Stimulated activated naive CD8-positive, alpha-beta T cell treated with anti-CD3 and anti-CD28 coated beads, Interleukin-15, Interleukin-2, amounts not matched to agents 100 U/mL and 50 U/mL, for 24 hours (primary cell): ENCODE data around the gene MOB3A.

ENCODE experiments used
- ATAC-seq: fragments of 150-1000 bp; cut with Tn5 transposase; one replicate; pipeline ENCODE4 v1.10.0; 2021
- DNase-seq: peaks from one replicate; pipeline ENCODE4 v3.0.0; 2021

The MOB3A gene

DNA sequence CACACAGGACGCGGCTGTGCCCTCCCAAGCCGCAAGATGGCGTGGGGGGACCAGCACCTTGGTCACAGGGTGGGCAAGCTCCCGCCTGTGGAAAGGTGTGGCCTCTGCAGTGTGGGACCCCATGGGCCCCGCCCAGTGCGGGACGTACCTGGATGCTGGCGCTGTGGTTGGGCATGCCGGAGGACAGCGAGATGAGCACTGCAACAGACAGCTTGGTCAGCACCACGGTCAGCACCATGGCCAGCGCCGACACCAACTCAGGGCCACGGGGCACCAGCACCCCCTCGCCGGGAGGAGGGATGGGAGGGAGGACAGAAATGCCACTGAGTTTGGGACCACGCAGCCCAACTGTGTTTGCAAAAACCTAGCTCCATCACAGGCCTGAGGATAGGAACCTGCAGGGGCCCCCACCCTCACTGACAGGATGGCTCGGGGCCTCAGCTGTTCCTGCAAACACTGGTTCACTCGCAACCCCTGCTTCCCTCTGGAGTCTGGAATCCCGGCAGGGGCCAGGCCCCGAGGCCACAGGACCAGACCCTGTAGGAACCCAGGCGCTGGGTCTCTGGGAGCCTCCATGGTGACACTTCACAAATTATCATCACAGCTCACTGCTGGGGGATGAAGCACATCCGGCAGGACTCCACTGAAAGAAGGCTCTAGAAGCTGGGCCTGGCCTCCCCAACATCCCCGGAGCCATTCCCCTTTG is 27.7 kb upstream of the MOB3A start:
- DNase-seq (peak; percentile 28), ATAC-seq (no peak)

- DNase-seq (no peak), ATAC-seq (no peak)
Measured at GRCh38 chr19:2122982-2123381, 26.9 kb upstream of the MOB3A start.

DNA sequence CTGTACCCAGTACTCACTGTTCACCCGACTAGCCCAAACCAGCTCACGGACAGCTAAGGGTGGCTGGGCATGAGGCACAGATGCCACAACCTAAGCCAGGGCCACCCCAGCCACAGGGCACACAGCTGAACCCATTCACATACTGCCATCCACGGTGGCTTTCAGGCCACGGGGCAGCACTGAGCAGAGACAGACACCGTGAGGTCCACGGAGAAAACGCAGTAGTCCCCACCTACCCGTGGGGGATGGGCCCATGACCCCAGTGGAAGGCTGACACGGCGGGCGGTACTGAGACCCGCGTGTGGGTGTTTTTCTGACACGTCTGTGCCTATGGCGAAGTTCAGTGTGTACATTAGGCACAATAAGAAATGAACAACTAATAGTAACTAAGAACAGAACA is 26.1 kb upstream of the MOB3A start:
- ATAC-seq (no peak), DNase-seq (no peak)

DNA sequence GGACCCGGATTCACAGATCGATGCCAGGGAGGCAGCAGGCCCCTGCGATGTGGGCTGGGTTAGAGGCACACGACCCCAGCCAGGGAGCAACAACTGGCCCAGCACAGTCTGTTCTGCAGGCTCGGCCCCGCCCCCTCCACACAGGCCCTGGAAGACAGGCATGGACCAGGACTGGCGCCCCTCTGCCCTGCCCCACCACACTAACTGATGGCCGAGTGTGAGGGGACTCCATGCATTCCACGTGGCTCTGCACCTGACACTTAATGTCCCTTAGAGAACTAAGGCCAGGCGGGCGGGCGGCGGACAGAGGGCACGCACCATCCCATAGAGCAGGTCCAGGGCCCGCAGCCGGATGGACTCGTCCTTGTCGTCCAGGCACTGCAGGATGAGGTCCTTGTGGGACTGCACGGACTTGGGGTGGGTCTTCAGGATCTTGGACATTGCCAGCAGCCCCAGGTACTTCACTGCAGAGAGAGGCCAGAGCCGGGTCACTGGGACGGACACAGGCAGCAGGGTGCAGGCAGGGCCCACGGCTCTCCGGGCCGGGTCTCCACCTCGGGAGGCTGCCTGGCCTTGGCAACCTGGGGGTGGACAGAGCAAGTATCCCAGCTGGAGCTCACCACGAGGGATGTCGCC is 25.4 kb upstream of the MOB3A start:
- ATAC-seq: no peak
- no peak for DNase-seq

DNA sequence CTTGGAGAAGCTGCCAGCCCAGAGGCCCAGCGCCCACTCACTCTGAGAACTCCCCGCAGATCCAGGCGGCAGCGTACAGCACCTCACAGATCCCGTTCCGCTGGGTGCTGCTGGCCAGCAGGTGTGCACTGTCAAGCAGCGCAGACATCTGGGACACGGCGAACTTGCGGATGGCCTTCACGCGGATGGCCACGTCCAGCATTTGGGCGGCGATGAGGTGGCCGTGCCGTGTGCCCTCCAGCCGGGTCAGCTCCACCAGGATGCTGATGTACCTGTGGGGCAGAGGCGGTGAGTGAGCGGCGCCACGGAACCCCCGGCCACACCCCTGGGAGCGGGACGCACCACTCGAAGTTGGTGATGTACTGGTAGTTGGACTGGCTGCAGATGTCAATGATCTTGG is 24.7 kb upstream of the MOB3A start:
- no peak for DNase-seq
- no peak for ATAC-seq

DNA sequence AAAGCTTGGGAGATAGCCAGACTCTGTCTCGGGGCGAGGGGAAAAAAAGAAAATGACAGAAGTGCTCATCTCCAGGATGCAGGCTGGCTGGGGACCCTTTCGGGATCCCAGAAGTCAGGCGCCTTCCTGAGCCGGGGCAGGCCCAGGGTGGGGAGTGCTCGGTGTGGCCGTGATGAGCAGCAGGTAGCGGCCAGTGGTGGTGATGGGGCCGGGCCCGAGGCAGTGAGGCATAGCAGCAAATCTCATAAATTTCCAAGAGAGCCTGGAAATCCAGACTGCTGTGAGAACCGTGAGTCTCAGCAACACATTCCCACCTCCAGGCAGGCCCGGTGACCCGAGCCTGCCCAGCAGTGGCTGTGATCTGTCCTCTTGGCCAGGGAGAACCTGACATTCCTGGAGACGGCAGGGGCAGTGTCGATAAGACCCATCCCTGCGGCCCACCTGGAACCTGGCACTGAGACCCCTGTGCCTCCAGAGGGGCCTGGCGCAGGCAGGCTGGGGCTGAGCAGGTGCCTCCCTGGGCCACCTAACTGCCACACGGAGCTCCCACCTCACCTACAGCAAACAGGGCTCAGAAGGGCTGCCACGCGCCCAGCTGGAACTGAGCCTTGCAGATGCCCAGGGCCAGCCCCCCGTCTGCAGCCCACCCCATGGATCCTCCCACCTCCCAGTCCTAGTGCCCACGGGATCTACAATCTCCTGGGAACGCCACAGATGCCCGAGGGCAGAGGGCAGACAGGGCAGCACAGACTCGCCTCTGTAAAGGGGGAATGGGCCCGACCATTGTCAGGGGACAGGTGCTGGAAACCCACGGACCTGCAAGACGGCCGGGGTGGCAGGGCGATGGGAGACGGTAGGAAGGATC is 24.0 kb upstream of the MOB3A start:
- DNase-seq: no peak
- ATAC-seq: no peak

GRCh38 chr19:2118438-2118837 is 22.3 kb upstream of the MOB3A start:
- DNase-seq (no peak), ATAC-seq (no peak)

DNA sequence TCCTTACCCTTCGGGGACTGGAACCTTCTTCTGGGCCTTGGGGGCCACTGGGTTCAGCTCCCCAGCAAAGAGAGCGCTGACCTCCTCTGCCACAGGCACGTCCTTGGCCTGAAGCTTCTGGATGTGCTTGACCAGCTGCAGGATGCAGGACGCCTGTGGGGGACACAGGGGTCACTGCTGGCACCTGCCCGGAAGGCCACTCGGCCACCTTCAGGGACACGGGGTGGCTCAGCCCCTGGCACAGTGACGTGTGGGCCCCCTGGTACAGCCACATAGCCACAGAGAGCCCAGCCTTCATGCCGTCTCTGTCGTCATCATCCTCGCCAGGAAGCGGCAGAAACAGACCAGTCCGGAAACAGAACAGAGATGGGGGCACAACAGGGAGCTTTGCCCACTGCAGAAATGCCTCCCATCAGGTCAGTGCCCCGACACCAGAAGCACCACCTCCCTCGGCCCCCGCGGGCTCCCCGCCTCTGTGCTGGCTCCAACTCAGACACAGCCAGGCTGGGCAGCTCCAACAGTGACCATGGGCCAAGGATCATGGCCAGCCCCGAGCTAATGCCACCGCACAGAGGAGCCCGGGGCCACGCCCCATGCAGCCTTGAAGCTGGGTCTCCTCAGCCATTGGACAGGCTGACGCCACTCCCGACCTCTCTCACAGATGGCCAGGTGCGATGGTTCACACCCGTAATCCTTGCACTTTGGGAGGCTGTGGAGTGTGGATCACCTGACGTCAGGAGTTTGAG is 21.3 kb upstream of the MOB3A start:
- no peak for ATAC-seq
- no peak for DNase-seq

- DNase-seq (no peak), ATAC-seq (no peak)
Measured at GRCh38 chr19:2116507-2116906, 20.4 kb upstream of the MOB3A start.

- no peak for ATAC-seq
Measured at GRCh38 chr19:2115911-2116426, 19.8 kb upstream of the MOB3A start.

DNA sequence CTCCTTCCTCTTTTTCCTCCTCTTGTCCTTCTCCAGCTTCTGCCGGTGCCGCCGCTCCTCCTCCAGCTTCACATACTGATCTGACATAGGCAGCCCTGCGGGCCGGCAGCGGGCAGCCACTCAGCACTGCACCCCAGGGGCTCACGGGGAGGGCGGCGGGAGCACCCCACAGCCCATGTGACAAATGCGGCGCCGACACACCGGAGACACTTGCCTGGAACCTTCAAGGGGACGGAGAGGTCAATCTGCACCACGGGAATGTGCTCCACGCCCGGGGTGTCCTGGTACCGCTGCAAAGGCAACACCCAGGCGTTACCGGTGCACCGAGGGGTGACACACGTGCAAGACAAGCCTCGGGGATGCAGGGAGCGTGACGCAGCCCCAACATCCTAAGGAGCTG is 19.2 kb upstream of the MOB3A start:
- ATAC-seq (no peak), DNase-seq (no peak)

More at GRCh38 chr19:2115911-2116426, 19.8 kb upstream of the MOB3A start:
- DNase-seq: no peak

- no peak for ATAC-seq
- DNase-seq: no peak
Measured at GRCh38 chr19:2114821-2115220, 18.7 kb upstream of the MOB3A start.

- DNase-seq: no peak
Measured at GRCh38 chr19:2114218-2114617, 18.1 kb upstream of the MOB3A start.

DNA sequence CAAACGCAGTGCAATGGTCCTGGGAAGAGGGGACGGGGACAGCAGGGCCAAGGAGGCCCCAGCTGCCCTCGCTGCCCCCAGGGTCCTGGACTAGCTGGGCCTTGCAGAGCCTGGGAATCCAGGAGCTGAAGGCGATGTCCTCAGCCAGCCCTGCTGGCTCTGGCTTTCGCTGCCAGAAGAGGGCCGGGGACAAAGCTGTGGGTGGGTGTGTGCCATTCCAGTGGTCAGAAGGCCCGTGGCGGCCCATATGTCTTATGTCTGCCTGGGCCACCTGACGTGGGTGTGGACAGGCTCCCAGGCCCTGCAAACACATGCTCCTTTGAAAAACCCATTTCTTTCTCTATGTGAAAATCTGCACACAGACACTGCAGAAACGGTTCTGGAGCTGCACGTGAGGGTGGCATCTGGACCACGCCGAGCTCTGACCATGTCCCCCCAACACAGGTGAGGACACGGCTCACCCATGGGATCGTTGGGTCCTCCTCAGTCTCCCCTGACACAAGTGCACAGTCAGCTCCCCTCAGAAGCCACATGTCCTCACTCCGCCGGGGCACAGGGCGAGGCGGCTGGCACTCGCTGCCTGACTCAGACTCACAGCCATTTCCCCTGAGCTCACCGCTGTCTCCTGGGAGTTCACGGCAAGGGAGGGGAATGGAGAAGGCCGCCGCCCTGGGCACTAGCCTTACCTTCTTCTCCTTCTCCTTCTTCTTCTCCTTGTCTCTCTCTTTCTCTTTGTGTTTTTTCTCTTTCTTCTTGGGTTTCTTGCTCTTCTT is 17.5 kb upstream of the MOB3A start:
- no peak for ATAC-seq
- no peak for DNase-seq

More at GRCh38 chr19:2114218-2114617, 18.1 kb upstream of the MOB3A start:
- ATAC-seq: no peak

- ATAC-seq (no peak), DNase-seq (no peak)
Measured at GRCh38 chr19:2112516-2113320, 16.6 kb upstream of the MOB3A start.

- DNase-seq (no peak), ATAC-seq (no peak)
Measured at GRCh38 chr19:2111886-2112285, 15.8 kb upstream of the MOB3A start.

DNA sequence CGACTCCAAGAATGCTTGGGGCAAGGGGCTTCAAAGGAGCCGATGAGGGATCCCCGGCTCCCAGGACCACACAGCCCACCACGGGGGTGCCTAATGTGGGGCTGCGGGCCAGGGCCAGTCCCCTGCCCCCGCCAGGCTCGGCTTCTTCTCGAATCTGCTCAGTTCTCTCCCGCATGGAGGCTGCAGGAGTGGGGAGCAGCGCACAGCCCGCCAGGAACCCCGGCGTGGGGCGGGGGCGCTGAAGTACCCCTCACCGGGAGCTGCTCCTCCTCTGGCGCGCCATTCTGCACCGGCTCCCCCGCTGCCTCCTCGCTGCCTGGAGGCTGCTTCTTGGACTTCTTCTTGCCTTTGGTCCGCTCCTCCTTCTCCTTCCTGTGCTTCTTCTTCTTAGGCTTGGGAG is 15.3 kb upstream of the MOB3A start:
- ATAC-seq: no peak

GRCh38 chr19:2110822-2111221 is 14.7 kb upstream of the MOB3A start:
- ATAC-seq: no peak

More for the DNA sequence above, 15.3 kb upstream of the MOB3A start:
- no peak for DNase-seq

GRCh38 chr19:2109046-2109864 is 13.1 kb upstream of the MOB3A start:
- no peak for DNase-seq
- no peak for ATAC-seq

More at GRCh38 chr19:2110822-2111221, 14.7 kb upstream of the MOB3A start:
- no peak for DNase-seq
